Measurements from ENCODE around the gene GDI1.

DNA sequence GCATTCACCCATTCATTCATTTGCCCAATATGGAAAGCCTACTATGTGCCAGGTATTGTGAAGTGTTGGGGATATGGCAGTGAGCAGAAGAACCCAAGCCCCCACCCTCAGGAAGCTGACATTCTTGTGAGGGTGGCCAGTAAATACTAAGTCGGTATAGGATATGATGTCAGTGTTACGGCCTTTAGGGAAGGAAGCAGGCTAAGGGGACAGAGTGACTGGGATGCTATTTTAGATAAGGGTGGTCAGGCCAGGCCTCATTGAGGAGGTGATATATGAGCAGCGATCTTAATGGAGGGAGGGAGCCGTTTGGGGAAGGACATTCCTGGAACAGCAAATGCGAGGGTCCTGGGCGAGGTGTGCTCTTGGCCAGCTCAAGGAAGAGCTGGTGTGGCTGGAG, 6.5 kb upstream of the GDI1 start:
- TF ChIP-seq POLR2A (IDR thresholded peaks at IDR 0.05), result no peak
- TF ChIP-seq, protein P1, sequence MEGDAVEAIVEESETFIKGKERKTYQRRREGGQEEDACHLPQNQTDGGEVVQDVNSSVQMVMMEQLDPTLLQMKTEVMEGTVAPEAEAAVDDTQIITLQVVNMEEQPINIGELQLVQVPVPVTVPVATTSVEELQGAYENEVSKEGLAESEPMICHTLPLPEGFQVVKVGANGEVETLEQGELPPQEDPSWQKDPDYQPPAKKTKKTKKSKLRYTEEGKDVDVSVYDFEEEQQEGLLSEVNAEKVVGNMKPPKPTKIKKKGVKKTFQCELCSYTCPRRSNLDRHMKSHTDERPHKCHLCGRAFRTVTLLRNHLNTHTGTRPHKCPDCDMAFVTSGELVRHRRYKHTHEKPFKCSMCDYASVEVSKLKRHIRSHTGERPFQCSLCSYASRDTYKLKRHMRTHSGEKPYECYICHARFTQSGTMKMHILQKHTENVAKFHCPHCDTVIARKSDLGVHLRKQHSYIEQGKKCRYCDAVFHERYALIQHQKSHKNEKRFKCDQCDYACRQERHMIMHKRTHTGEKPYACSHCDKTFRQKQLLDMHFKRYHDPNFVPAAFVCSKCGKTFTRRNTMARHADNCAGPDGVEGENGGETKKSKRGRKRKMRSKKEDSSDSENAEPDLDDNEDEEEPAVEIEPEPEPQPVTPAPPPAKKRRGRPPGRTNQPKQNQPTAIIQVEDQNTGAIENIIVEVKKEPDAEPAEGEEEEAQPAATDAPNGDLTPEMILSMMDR (IDR thresholded peaks at IDR 0.05), result no peak

All from thyroid gland (tissue), 4 donors.